HCT116 (cell line): ENCODE measurements around the gene COL20A1. TPM values are rescaled to one million over a fixed set of nuclear protein-coding genes. Genes with fewer than 3 reads are reported as not detected.

Experiments
- ATAC-seq: fragments of 200-7000 bp; cut with Tn5 transposase; 2 replicates; pipeline ENCODE4 v1.9.1; 2020; ENCODE audit warnings: mild to moderate bottlenecking, moderate library complexity
- BruUV-seq: library from RNA; stranded (reverse); fragments of 400-500 nt; replicated peaks from 2 replicates; lab custom pipeline; 2021; lab: Mats Ljungman, UMichigan
- CTCF ChIA-PET: fragments of 300-600 bp; sonication (Branson Sonifier 250); formaldehyde crosslinking; loops from one replicate; lab custom pipeline; 2021; ENCODE audit warnings: antibody characterized with exemption; lab: Charles Lee
- POLR2A ChIA-PET: fragments of 300-600, 350-600 bp; sonication (Branson Sonifier 250); formaldehyde crosslinking; loops from one replicate; lab custom pipeline; 2021; ENCODE audit warnings: antibody characterized with exemption; lab: Charles Lee
- RAD21 ChIA-PET, 2 experiments: fragments of 300-600 bp; sonication (Branson Sonifier 250); formaldehyde crosslinking; loops; one replicate each; lab custom pipeline; 2023; ENCODE audit warnings: low total read pairs in 2 of 2; ENCODE audit not compliant: uncharacterized antibody in 2 of 2, unreplicated experiment in 2 of 2, low non-redundant PET in 1 of 2; lab: Charles Lee
- DNase-seq: peaks from one replicate; pipeline ENCODE4 v3.0.0-alpha.2; 2010; ENCODE audit warnings: low read depth, low spot score
- H2AFZ ChIP-seq: fragments of 200-600 bp; shearing (Covaris generic), sonication (generic); 2 replicates; pipeline ENCODE4 v1.6.1; 2017; ENCODE audit warnings: low read depth, mixed run types, mixed read lengths, antibody characterized with exemption, low read length; ENCODE audit not compliant: poor library complexity, severe bottlenecking
- H3K27ac ChIP-seq: 2 replicates; pipeline ENCODE4 v1.5.1; 2012; ENCODE audit warnings: low read depth, low read length
- H3K27me3 ChIP-seq: fragments of 200-600 bp; sonication (generic); 2 replicates; pipeline ENCODE4 v1.6.1; 2016; ENCODE audit warnings: mixed run types, low read length, mixed read lengths; ENCODE audit not compliant: insufficient read depth
- H3K36me3 ChIP-seq, 2 experiments: fragments of 200-500 bp in 1 of 2; fragments of 200-600 bp in 1 of 2; sonication (Bioruptor generic) in 1 of 2; sonication (generic) in 1 of 2; 2 replicates each; pipeline versions ENCODE4 v1.5.1 to v1.6.1; 2014 to 2016; ENCODE audit warnings: low read length in 2 of 2, inconsistent platforms in 1 of 2, mixed read lengths in 1 of 2, mixed run types in 1 of 2; ENCODE audit not compliant: insufficient read depth in 2 of 2, control insufficient read depth in 1 of 2
- H3K4me1 ChIP-seq, 2 experiments: fragments of 200-600 bp in 1 of 2; sonication (generic) in 1 of 2; 2 replicates each; pipeline versions ENCODE4 v1.5.1 to v1.6.1; 2012 to 2017; ENCODE audit warnings: low read length in 2 of 2, inconsistent platforms in 1 of 2, mild to moderate bottlenecking in 1 of 2, mixed read lengths in 1 of 2, mixed run types in 1 of 2, moderate library complexity in 1 of 2; ENCODE audit not compliant: insufficient read depth in 2 of 2, control insufficient read depth in 1 of 2
- H3K4me2 ChIP-seq: fragments of 200-600 bp; sonication (generic); 2 replicates; pipeline ENCODE4 v1.6.1; 2017; ENCODE audit warnings: mixed run types, low read length, mixed read lengths
- H3K4me3 ChIP-seq, 2 experiments: fragments of 200-600 bp in 1 of 2; sonication (generic) in 1 of 2; replicated peaks in 1 of 2; 2 replicates each; pipeline ENCODE4 v1.5.1; 2011 to 2016; ENCODE audit warnings: low read length in 2 of 2, control low read depth in 1 of 2, low read depth in 1 of 2, mild to moderate bottlenecking in 1 of 2, mixed read lengths in 1 of 2, mixed run types in 1 of 2
- H3K79me2 ChIP-seq: fragments of 200-600 bp; sonication (generic); 2 replicates; pipeline ENCODE4 v1.6.1; 2017; ENCODE audit warnings: mild to moderate bottlenecking, mixed run types, low read length, moderate library complexity, mixed read lengths; ENCODE audit not compliant: insufficient read depth
- H3K9ac ChIP-seq: fragments of 200-600 bp; sonication (generic); 2 replicates; pipeline ENCODE4 v1.6.1; 2016; ENCODE audit warnings: low read length, mixed read lengths
- H3K9me2 ChIP-seq: fragments of 200-600 bp; sonication (generic), shearing (Covaris generic); 2 replicates; pipeline ENCODE4 v1.6.1; 2017; ENCODE audit warnings: mixed run types, mild to moderate bottlenecking, moderate library complexity; ENCODE audit not compliant: insufficient read depth
- H3K9me3 ChIP-seq, 2 experiments: fragments of 200-500 bp in 1 of 2; fragments of 200-600 bp in 1 of 2; sonication (Bioruptor generic) in 1 of 2; sonication (generic) in 1 of 2; 2 replicates each; pipeline ENCODE4 v1.6.1; 2014 to 2017; ENCODE audit warnings: low read length in 2 of 2, mixed read lengths in 2 of 2, inconsistent platforms in 1 of 2, low read depth in 1 of 2, mild to moderate bottlenecking in 1 of 2, mixed run types in 1 of 2, moderate library complexity in 1 of 2; ENCODE audit not compliant: control insufficient read depth in 1 of 2, insufficient read depth in 1 of 2
- H4K20me1 ChIP-seq: fragments of 200-600 bp; sonication (generic), shearing (Covaris generic); 2 replicates; pipeline ENCODE4 v1.6.1; 2017; ENCODE audit warnings: mixed run types, mild to moderate bottlenecking, moderate library complexity; ENCODE audit not compliant: insufficient read depth
- ATF3 ChIP-seq: IDR thresholded peaks from 2 replicates; pipeline ENCODE4 v1.6.1; 2012
- CBX3 ChIP-seq: IDR thresholded peaks from 2 replicates; pipeline ENCODE4 v1.6.1; 2012; ENCODE audit warnings: low read depth
- CEBPB ChIP-seq: IDR thresholded peaks from 2 replicates; pipeline ENCODE4 v1.6.1; 2012; ENCODE audit warnings: low read depth
- CTCF ChIP-seq, 3 experiments: fragments of 200-600 bp in 1 of 3; sonication (generic) in 1 of 3; IDR thresholded peaks in 2 of 3; conservative IDR thresholded peaks in 1 of 3; 2 replicates each; pipeline ENCODE4 v1.5.1; 2012 to 2017; ENCODE audit warnings: low read depth in 2 of 3, low read length in 2 of 3, antibody characterized with exemption in 1 of 3, borderline replicate concordance in 1 of 3, control low read depth in 1 of 3, mild to moderate bottlenecking in 1 of 3, mixed read lengths in 1 of 3, mixed run types in 1 of 3, moderate library complexity in 1 of 3; ENCODE audit not compliant: insufficient read depth in 1 of 3
- EGR1 ChIP-seq: IDR thresholded peaks from 2 replicates; pipeline ENCODE4 v1.6.1; 2012; ENCODE audit warnings: low read depth
- ELF1 ChIP-seq: IDR thresholded peaks from 2 replicates; pipeline ENCODE4 v1.6.1; 2012; ENCODE audit warnings: low read depth, borderline replicate concordance
- EZH2 ChIP-seq: fragments of 200-600 bp; sonication (generic); IDR thresholded peaks from 2 replicates; pipeline ENCODE4 v1.6.1; 2017; ENCODE audit warnings: antibody characterized with exemption, mixed run types
- EZH2phosphoT487 ChIP-seq: fragments of 200-600 bp; IDR thresholded peaks from 2 replicates; pipeline ENCODE4 v1.6.1; 2018; ENCODE audit warnings: antibody characterized with exemption, borderline replicate concordance
- FOSL1 ChIP-seq: IDR thresholded peaks from 2 replicates; pipeline ENCODE4 v1.6.1; 2012; ENCODE audit warnings: low read depth
- POLR2AphosphoS5 ChIP-seq: IDR thresholded peaks from 2 replicates; pipeline ENCODE4 v1.6.1; 2011; ENCODE audit warnings: mild to moderate bottlenecking, low read depth, low read length, moderate library complexity
- RAD21 ChIP-seq: IDR thresholded peaks from 2 replicates; pipeline ENCODE4 v1.6.1; 2012; ENCODE audit warnings: low read depth, mild to moderate bottlenecking
- SIN3A ChIP-seq: IDR thresholded peaks from 2 replicates; pipeline ENCODE4 v1.6.1; 2012; ENCODE audit warnings: low read depth
- SP1 ChIP-seq: IDR thresholded peaks from 2 replicates; pipeline ENCODE4 v1.6.1; 2012; ENCODE audit warnings: low read depth
- SRF ChIP-seq: IDR thresholded peaks from 2 replicates; pipeline ENCODE4 v1.6.1; 2012; ENCODE audit warnings: low read depth
- TCF7L2 ChIP-seq: IDR thresholded peaks from 2 replicates; pipeline ENCODE4 v1.7.0; 2011; ENCODE audit warnings: borderline replicate concordance, inconsistent platforms; ENCODE audit not compliant: insufficient read depth, insufficient read length; ENCODE audit errors: extremely low read depth
- YY1 ChIP-seq: IDR thresholded peaks from 2 replicates; pipeline ENCODE4 v1.6.1; 2011; ENCODE audit warnings: low read length, low read depth, moderate library complexity, mild to moderate bottlenecking; ENCODE audit not compliant: insufficient replicate concordance; ENCODE audit errors: extremely low read depth
- ZBTB33 ChIP-seq: IDR thresholded peaks from 2 replicates; pipeline ENCODE4 v1.6.1; 2011; ENCODE audit warnings: mild to moderate bottlenecking, low read length, moderate library complexity; ENCODE audit not compliant: insufficient replicate concordance; ENCODE audit errors: extremely low read depth
- ZFX ChIP-seq: fragments of 450-650 bp; IDR thresholded peaks from 2 replicates; pipeline ENCODE4 v1.6.1; 2017
- ZNF274 ChIP-seq: fragments of 200-500 bp; sonication (Bioruptor generic); IDR thresholded peaks from 2 replicates; pipeline ENCODE4 v1.6.1; 2014; ENCODE audit warnings: mild to moderate bottlenecking, low read depth, low read length, inconsistent platforms
- intact Hi-C: fragments of 100-400 bp; cut with micrococcal nuclease; formaldehyde crosslinking; loops from 2 replicates; pipeline ENCODE4 v1.10.0; 2022
- total RNA-seq: library from RNA; stranded (reverse); gene quantifications from one replicate; pipeline ENCODE4 v1.2.1, GENCODE V29; 2021; ENCODE audit not compliant: unreplicated experiment
- TF ChIP-seq, protein P1 (sequence below): IDR thresholded peaks from 2 replicates; pipeline ENCODE4 v1.6.1; 2012

Gene COL20A1
- total RNA-seq, 1 experiment from 2014 or later = 0.34 TPM

GRCh38 chr20:63357921-63358905 lies 65.2 kb downstream of the COL20A1 start:
- BruUV-seq = no TSS peak
- Histone ChIP-seq H3K4me1 (no peaks in the 10 kb centered on the region), H3K9me3 (no peaks in the 10 kb centered on the region), H3K9ac (no peak overlapping the region), H3K4me2 (no peak overlapping the region)
- RAD21 ChIA-PET = no interaction called here
- intact Hi-C loops = no loop called here
- TF ChIP-seq CBX3 = no peak
- TF ChIP-seq SP1 = no peak
- TF ChIP-seq SIN3A = no peak
- no peak for TF ChIP-seq FOSL1
- TF ChIP-seq ZNF274 = no peak
- TF ChIP-seq EZH2phosphoT487 = no peak
- no peak for TF ChIP-seq CTCF (IDR thresholded peaks at IDR 0.05 in 2 of 3, conservative IDR thresholded peaks at IDR 0.05 in 1 of 3; ENCODE audit: borderline replicate concordance in 1 of 3, insufficient read depth in 1 of 3, low read depth in 2 of 3, low read length in 2 of 3)
- TF ChIP-seq POLR2AphosphoS5 = no peak
- TF ChIP-seq CEBPB = no peak
- no peak for TF ChIP-seq EGR1
- TF ChIP-seq RAD21 = no peak
- no peak for TF ChIP-seq ELF1
- no peak for TF ChIP-seq ZBTB33
- TF ChIP-seq ZFX = no peak
- TF ChIP-seq ATF3 = no peak
- TF ChIP-seq EZH2 = no peak
- no peak for TF ChIP-seq YY1
- TF ChIP-seq TCF7L2 = no peak
- TF ChIP-seq, protein P1, sequence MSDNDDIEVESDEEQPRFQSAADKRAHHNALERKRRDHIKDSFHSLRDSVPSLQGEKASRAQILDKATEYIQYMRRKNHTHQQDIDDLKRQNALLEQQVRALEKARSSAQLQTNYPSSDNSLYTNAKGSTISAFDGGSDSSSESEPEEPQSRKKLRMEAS = no peak
- no peak for TF ChIP-seq SRF
- TF ChIP-seq, all 23 proteins: peak for 0
- DNase-seq (no peak), ATAC-seq (no peak)
- no peaks in the 10 kb centered on the region for H3K36me3 ChIP-seq
- ChIA-PET CTCF (no interaction called here), POLR2A (no interaction called here)
- no peak overlapping the region for H3K4me3 ChIP-seq
- H4K20me1 ChIP-seq = no peaks in the 10 kb centered on the region
- no peak overlapping the region for H3K27ac ChIP-seq
- H3K79me2 ChIP-seq = no peaks in the 10 kb centered on the region
- no peaks in the 10 kb centered on the region for H3K27me3 ChIP-seq
- no peak overlapping the region for H2AFZ ChIP-seq
- no peaks in the 10 kb centered on the region for H3K9me2 ChIP-seq
